ENCODE measurements around the gene LCE6A.

The LCE6A gene

DNA sequence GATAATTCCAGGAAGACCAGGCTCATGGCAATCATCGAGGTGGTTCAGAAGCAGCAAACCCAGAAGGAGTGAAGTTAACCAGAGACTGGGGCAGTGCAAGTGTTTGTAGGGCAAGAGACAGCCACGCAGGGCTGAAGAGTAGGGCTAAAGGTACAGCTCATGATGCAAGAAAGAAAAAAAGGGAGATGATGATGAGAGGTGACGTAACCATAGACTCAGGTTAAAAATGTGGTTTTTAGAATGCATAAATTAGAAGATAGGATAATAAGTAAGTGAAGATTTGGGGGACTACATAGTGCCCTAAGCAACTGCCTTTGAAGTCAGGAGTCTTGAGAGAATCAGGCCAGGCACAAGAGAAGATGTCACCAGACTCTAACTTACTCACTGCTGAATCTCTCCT lies 17.5 kb downstream of the LCE6A start:
- no peaks in the 10 kb centered on the region for H4K20me1 ChIP-seq (ENCODE audit: control insufficient read depth, insufficient read depth, low read depth, low read length)
- TF ChIP-seq, protein P1, sequence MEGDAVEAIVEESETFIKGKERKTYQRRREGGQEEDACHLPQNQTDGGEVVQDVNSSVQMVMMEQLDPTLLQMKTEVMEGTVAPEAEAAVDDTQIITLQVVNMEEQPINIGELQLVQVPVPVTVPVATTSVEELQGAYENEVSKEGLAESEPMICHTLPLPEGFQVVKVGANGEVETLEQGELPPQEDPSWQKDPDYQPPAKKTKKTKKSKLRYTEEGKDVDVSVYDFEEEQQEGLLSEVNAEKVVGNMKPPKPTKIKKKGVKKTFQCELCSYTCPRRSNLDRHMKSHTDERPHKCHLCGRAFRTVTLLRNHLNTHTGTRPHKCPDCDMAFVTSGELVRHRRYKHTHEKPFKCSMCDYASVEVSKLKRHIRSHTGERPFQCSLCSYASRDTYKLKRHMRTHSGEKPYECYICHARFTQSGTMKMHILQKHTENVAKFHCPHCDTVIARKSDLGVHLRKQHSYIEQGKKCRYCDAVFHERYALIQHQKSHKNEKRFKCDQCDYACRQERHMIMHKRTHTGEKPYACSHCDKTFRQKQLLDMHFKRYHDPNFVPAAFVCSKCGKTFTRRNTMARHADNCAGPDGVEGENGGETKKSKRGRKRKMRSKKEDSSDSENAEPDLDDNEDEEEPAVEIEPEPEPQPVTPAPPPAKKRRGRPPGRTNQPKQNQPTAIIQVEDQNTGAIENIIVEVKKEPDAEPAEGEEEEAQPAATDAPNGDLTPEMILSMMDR (IDR thresholded peaks at IDR 0.05; ENCODE audit: low read depth, low read length, poor library complexity, severe bottlenecking): no peak
- TF ChIP-seq EZH2phosphoT487 (IDR thresholded peaks at IDR 0.05; ENCODE audit: borderline replicate concordance, low read length): no peak
- no peak overlapping the region for H3K4me2 ChIP-seq (ENCODE audit: low read length)
- no peaks in the 10 kb centered on the region for H3F3A ChIP-seq (ENCODE audit: control insufficient read depth, insufficient read depth)
- no peaks in the 10 kb centered on the region for H3K9me3 ChIP-seq (ENCODE audit: control insufficient read depth, insufficient read depth, low read length)
- H3K4me3 ChIP-seq (ENCODE audit: low read length): no peak overlapping the region
- H3K27me3 ChIP-seq (ENCODE audit: control insufficient read depth, low read length): peaks cover 4% of the 10 kb centered on the region; the same call in 1 of the 2 replicates
- no peaks in the 10 kb centered on the region for H3K9me2 ChIP-seq (replicated peaks; ENCODE audit: control insufficient read depth, low read length)
- H3K79me2 ChIP-seq (ENCODE audit: control insufficient read depth, low read length): no peaks in the 10 kb centered on the region
- H3K4me1 ChIP-seq (ENCODE audit: control insufficient read depth, low read length): no peaks in the 10 kb centered on the region
- no peak overlapping the region for H3K27ac ChIP-seq (ENCODE audit: low read depth, low read length)
- H3K36me3 ChIP-seq (ENCODE audit: control insufficient read depth, low read length): no peaks in the 10 kb centered on the region

DNA sequence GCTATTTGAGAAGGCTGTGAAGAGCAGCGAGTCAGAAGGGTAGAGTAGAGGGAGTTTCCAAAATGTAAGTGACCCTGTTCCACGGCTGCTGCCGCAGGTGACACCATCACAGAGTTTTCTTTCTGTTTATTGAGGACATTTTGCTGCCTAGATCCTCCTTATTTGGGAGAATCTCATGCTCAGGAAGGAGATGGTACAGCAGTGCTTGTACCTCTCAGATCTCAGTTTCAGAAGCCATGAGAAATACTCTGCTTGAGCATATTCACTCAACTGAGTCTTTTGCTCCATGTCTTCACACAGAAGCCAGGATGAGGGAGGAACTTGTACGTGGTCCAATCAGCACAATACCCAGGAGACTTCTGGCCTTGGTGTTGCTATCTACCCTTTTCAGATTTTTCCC lies 18.7 kb downstream of the LCE6A start:
- Histone ChIP-seq H3K79me2 (ENCODE audit: control insufficient read depth, low read length) (no peaks in the 10 kb centered on the region), H3K4me3 (ENCODE audit: low read length) (no peak overlapping the region), H3K9me2 (replicated peaks; ENCODE audit: control insufficient read depth, low read length) (no peaks in the 10 kb centered on the region), H3F3A (ENCODE audit: control insufficient read depth, insufficient read depth) (no peaks in the 10 kb centered on the region), H3K27ac (ENCODE audit: low read depth, low read length) (no peak overlapping the region), H4K20me1 (ENCODE audit: control insufficient read depth, insufficient read depth, low read depth, low read length) (no peaks in the 10 kb centered on the region), H3K9me3 (ENCODE audit: control insufficient read depth, insufficient read depth, low read length) (no peaks in the 10 kb centered on the region), H3K4me2 (ENCODE audit: low read length) (no peak overlapping the region), H3K36me3 (ENCODE audit: control insufficient read depth, low read length) (no peaks in the 10 kb centered on the region), H3K4me1 (ENCODE audit: control insufficient read depth, low read length) (no peaks in the 10 kb centered on the region), H3K27me3 (ENCODE audit: control insufficient read depth, low read length) (peaks cover 4% of the 10 kb centered on the region; the same call in 1 of the 2 replicates)
- TF ChIP-seq, protein P1 (IDR thresholded peaks at IDR 0.05; ENCODE audit: low read depth, low read length, poor library complexity, severe bottlenecking): no peak
- no peak for TF ChIP-seq EZH2phosphoT487 (IDR thresholded peaks at IDR 0.05; ENCODE audit: borderline replicate concordance, low read length)

DNA sequence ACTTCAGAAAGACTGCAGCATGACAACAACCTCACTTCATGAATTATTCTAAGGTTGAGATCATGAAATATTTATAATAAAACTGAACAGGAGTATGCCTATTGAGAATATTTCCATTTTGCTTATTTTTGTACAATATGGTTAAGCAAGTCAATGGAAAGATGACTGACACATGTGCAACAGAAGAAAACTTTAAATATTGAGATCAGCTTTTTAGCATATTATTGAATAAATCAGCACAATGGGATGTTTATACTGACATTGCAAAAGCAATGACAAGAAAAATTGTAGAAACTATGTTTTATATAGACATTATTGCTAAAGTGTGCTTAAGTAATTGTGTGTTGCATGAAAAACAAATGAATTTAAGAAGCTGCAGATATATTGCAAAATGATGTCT lies 21.8 kb downstream of the LCE6A start:
- Histone ChIP-seq H3K79me2 (ENCODE audit: control insufficient read depth, low read length) (no peaks in the 10 kb centered on the region), H3K27ac (ENCODE audit: low read depth, low read length) (no peak overlapping the region), H3K4me3 (ENCODE audit: low read length) (no peak overlapping the region), H3K4me2 (ENCODE audit: low read length) (no peak overlapping the region), H3F3A (ENCODE audit: control insufficient read depth, insufficient read depth) (no peaks in the 10 kb centered on the region), H3K9me2 (replicated peaks; ENCODE audit: control insufficient read depth, low read length) (no peaks in the 10 kb centered on the region), H4K20me1 (ENCODE audit: control insufficient read depth, insufficient read depth, low read depth, low read length) (no peaks in the 10 kb centered on the region), H3K9me3 (ENCODE audit: control insufficient read depth, insufficient read depth, low read length) (no peaks in the 10 kb centered on the region), H3K27me3 (ENCODE audit: control insufficient read depth, low read length) (peaks cover 4% of the 10 kb centered on the region; the same call in 1 of the 2 replicates), H3K4me1 (ENCODE audit: control insufficient read depth, low read length) (no peaks in the 10 kb centered on the region), H3K36me3 (ENCODE audit: control insufficient read depth, low read length) (no peaks in the 10 kb centered on the region)
- TF ChIP-seq, protein P1 (IDR thresholded peaks at IDR 0.05; ENCODE audit: low read depth, low read length, poor library complexity, severe bottlenecking): no peak

DNA sequence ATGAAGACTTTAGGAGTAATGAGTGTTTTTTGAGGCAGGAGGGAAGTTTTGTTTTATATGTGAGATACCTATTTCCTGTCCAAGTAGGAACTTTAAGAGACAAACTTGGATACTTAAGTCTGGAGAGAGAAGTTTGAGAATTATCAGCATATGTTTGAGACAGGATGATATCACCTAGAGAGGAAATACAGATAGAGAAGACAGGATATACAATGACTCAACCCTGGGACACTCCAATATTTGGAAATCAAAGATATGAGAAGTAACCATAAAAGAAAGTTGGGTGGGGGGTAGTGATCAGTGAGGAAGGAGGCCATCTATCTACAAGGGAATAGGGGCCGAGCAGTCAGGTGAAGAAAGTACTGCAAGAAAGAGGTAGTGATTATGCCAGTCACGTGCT lies 23.7 kb downstream of the LCE6A start:
- no peak overlapping the region for H3K4me3 ChIP-seq (ENCODE audit: low read length)
- H3K36me3 ChIP-seq (ENCODE audit: control insufficient read depth, low read length): no peaks in the 10 kb centered on the region
- no peaks in the 10 kb centered on the region for H4K20me1 ChIP-seq (ENCODE audit: control insufficient read depth, insufficient read depth, low read depth, low read length)
- TF ChIP-seq EZH2phosphoT487 (IDR thresholded peaks at IDR 0.05; ENCODE audit: borderline replicate concordance, low read length): no peak
- TF ChIP-seq, protein P1 (IDR thresholded peaks at IDR 0.05; ENCODE audit: low read depth, low read length, poor library complexity, severe bottlenecking): no peak
- H3K27ac ChIP-seq (ENCODE audit: low read depth, low read length): no peak overlapping the region
- no peaks in the 10 kb centered on the region for H3K9me2 ChIP-seq (replicated peaks; ENCODE audit: control insufficient read depth, low read length)
- H3F3A ChIP-seq (ENCODE audit: control insufficient read depth, insufficient read depth): no peaks in the 10 kb centered on the region; the same call in 1 of the 2 replicates
- no peaks in the 10 kb centered on the region for H3K4me1 ChIP-seq (ENCODE audit: control insufficient read depth, low read length)
- no peak overlapping the region for H3K4me2 ChIP-seq (ENCODE audit: low read length)
- H3K9me3 ChIP-seq (ENCODE audit: control insufficient read depth, insufficient read depth, low read length): no peaks in the 10 kb centered on the region
- H3K79me2 ChIP-seq (ENCODE audit: control insufficient read depth, low read length): no peaks in the 10 kb centered on the region
- H3K27me3 ChIP-seq (ENCODE audit: control insufficient read depth, low read length): peaks cover 4% of the 10 kb centered on the region; the same call in 1 of the 2 replicates
